HFF-Myc (cell line): ENCODE results near the gene TAF1B.
A peak's percentile ranks its signal among the peaks of the same experiment; 100 is the strongest.

ENCODE experiments used
- DNase-seq: peaks from one replicate; pipeline ENCODE4 v3.0.0-alpha.2; 2011; ENCODE audit warnings: low read depth; ENCODE audit errors: extremely low read depth
- H3K4me3 ChIP-seq: replicated peaks from 2 replicates; pipeline ENCODE4 v1.5.1; 2011; ENCODE audit warnings: low read depth, mild to moderate bottlenecking, control low read depth, low read length
- CTCF ChIP-seq: IDR thresholded peaks from 2 replicates; pipeline ENCODE4 v1.5.1; 2012; ENCODE audit warnings: mild to moderate bottlenecking, low read depth, low read length, control low read depth; ENCODE audit errors: missing control alignments

TAF1B gene

GRCh38 chr2:9844036-9844483 is 786 bp downstream of the TAF1B start:
- no peak for DNase-seq
- H3K4me3 ChIP-seq: peak overlapping the region; percentile 72
- TF ChIP-seq CTCF: no peak

- TF ChIP-seq CTCF: no peak
- DNase-seq: peak; percentile 31
- peak overlapping the region; percentile 72 for H3K4me3 ChIP-seq
These were observed 1.3 kb downstream of the TAF1B start for GRCh38 chr2:9844576-9844975.

- DNase-seq: no peak
- TF ChIP-seq CTCF: no peak
- no peak overlapping the region for H3K4me3 ChIP-seq
These were observed 3.3 kb downstream of the TAF1B start for GRCh38 chr2:9846554-9846953.

- H3K4me3 ChIP-seq: no peak overlapping the region
- no peak for TF ChIP-seq CTCF
- no peak for DNase-seq
These were observed 3.9 kb downstream of the TAF1B start for GRCh38 chr2:9847140-9847539.

- no peak for DNase-seq
- H3K4me3 ChIP-seq: no peak overlapping the region
- no peak for TF ChIP-seq CTCF
These were observed 9.6 kb downstream of the TAF1B start for GRCh38 chr2:9852881-9853280.

GRCh38 chr2:9857814-9858729 is 14.8 kb downstream of the TAF1B start:
- no peak for DNase-seq
- no peak overlapping the region for H3K4me3 ChIP-seq
- no peak for TF ChIP-seq CTCF
